SW480 (cell line): ENCODE measurements around the gene RFNG.

Source experiments
- DNase-seq: peaks from one replicate; pipeline ENCODE4 v3.0.0-alpha.2; 2016; ENCODE audit warnings: low spot score

Gene RFNG

GRCh38 chr17:82089723-82090548 is 38.3 kb upstream of the RFNG start:
- no peak for DNase-seq

- no peak for DNase-seq
Observed at GRCh38 chr17:82088838-82089722, 37.5 kb upstream of the RFNG start.

DNA sequence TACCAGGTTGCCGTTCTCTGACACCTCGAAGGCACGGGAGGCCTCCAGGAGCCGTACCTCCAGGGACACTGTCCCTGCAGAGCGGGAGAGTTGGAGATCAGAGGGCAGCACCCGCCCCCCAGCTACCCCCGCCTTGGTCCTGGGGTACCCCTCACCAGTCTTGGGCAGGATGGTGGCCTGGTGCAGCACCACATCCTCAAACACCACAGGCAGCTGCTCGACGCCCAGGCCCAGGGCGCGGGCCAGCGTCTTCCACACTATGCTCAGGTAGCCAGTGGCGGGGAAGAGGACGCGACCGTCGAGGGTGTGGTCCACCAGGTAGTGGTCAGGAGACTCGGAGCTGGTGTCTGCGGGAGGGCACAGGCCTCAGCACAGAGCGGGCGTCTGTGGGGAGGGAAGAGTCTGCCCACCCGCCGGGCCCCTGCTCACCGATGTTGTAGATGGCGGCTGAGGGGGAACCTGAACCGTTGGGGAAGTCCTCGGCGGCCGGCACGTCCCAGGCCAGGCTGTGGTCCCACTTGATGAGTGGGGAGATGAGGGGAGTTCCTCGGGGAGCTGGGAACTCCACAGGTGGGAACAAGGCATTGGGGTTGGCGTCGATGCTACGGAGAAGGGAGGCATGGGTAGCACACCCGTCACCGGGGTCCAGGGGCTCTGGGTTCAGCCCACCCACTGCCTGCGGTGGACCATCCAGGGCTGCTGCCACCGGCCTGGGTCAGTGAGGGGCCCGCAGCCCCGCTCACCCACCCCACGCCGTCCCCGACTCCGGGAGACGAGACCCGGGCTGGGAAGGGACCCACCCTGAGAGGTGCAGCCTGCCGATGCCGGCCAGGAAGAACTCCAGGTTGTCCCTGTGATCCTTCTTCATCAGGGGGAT is 36.6 kb upstream of the RFNG start:
- DNase-seq: no peak

- no peak for DNase-seq
Observed at GRCh38 chr17:82086941-82087906, 35.6 kb upstream of the RFNG start.

- DNase-seq: no peak
Observed at GRCh38 chr17:82085931-82086764, 34.5 kb upstream of the RFNG start.

GRCh38 chr17:82085031-82085861 is 33.6 kb upstream of the RFNG start:
- DNase-seq: no peak

- DNase-seq: no peak
Observed at GRCh38 chr17:82084373-82085030, 32.9 kb upstream of the RFNG start.

GRCh38 chr17:82083533-82084359 is 32.1 kb upstream of the RFNG start:
- no peak for DNase-seq

GRCh38 chr17:82083009-82083408 is 31.4 kb upstream of the RFNG start:
- DNase-seq: no peak

DNA sequence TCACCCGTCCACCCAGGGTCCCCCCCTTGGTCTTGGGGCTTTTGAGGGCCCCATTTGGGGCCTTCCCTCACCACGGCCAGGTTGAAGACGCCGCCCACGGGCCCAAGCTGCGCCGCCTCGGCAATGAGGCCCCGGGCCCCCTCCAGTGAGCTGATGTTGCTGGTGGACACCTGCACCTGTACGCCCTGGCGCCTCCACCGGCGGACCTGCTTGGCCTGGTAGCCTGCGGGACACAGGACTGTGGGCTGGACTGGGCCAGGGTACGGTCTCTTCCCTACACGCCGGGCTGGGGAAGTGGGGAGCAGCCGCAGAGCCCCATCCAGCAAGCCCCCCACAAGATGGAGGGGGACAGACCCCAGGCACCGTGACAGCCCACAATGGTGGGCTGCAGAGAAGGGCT is 30.8 kb upstream of the RFNG start:
- DNase-seq: no peak

GRCh38 chr17:82081966-82082365 is 30.4 kb upstream of the RFNG start:
- DNase-seq: no peak

- no peak for DNase-seq
Observed at GRCh38 chr17:82081546-82081945, 29.9 kb upstream of the RFNG start.

GRCh38 chr17:82080789-82081464 is 29.3 kb upstream of the RFNG start:
- DNase-seq: no peak

GRCh38 chr17:82080048-82080788 is 28.6 kb upstream of the RFNG start:
- no peak for DNase-seq

DNA sequence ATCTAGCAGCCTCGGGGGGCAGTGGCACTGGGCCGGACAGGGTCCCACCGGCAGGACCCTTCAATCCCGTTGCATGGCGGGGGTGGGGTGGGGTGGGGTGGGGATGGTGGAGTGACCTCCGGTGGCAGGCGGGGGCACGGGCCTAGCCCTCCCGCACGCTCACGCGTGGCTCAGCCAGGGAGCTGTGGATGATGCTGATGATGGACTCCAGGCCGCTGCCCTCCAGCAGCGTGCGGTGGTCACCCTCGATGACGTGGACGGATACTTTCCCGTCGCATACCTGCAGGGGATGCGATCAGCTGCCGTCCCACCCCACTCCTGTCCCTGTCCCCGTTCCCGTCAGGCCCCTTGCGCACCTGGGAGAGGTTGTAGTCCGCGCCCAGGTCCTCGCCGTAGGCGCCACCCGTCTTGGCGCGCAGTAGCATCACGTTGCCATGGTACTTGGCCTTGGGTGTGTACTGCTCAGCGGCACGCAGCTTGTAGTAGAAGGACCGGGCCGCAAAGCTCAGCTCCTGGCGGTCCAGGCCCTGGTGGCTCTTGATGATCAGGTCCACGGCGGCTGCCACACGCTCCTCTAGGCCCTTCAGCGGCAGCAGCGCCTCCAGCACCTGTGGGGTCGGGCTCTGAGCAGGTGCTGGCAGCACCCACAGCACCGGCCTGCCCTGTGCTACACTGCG is 27.5 kb upstream of the RFNG start:
- no peak for DNase-seq

GRCh38 chr17:82078433-82078832 is 26.8 kb upstream of the RFNG start:
- DNase-seq: no peak
